HG03439 (cell line): Measurements from ENCODE around the gene POMT2.
"Not testable (repeated sequence)": the region's sequence is repeated elsewhere in the genome, so short reads cannot be mapped to it uniquely, and the experiment has no call there.

Source experiments
- ATAC-seq: cut with Tn5 transposase; IDR thresholded peaks from one replicate; pipeline ENCODE4 v1.9.1; 2021; ENCODE audit warnings: mild to moderate bottlenecking, moderate library complexity; ENCODE audit not compliant: unreplicated experiment

POMT2 gene

DNA sequence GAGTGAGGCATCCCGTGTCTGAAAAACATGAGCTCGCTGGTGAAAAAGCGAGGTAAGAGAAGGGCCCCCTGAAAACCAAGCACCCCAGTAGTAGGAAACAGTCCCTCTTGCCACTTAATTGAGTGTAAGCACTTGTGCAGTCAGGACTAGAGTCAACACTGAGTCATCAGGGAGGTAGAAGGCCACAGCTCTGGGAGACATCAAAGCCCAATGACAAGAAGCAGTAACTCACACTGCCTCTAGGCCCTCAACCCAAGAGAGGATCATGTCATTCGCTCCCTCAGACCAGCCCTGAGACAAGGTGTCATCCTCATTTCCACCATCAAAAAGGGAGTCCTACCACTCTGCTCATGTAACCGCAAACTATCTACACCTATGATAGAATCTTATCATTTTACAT lies 17.8 kb downstream of the POMT2 start:
- no peak for ATAC-seq

DNA sequence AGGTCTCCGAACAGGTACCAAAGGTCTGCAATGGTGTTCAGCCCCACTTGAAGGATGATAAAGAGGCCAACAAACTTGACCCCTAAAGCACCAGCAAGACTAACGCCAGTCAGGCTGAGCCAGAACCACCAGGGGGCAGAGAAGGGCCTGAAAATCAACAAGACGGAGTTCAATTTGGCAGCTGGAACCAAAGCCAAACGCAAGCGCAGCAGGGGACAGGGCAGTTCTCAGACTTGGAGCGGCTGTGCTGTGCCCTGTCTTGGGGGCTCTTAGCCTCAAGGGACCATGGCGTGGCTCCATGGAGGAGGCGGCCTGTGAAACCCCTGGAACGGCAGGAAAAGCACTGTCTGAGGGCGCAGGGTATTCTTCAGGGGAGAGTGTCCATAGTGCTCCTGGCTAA lies 19.6 kb downstream of the POMT2 start:
- ATAC-seq = peak; percentile 54

DNA sequence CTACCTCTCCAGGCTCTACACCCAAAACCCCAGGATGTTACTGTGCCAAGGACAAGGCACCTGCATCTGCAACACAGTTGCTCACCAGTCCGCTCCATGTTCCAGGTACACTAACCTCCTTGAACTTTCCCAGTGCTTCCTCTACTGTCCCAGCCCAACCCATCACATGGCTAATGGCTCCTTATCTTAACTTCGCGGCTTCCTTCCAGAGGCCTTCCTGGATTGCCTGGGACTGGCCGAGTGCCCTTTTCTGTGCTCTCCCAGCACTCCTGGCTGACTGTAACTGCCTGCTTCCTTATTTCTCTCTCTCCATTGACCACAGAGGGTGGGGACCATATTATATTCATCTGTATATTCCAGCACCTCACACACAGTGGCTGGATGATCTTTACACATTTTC lies 20.9 kb downstream of the POMT2 start:
- no peak for ATAC-seq

DNA sequence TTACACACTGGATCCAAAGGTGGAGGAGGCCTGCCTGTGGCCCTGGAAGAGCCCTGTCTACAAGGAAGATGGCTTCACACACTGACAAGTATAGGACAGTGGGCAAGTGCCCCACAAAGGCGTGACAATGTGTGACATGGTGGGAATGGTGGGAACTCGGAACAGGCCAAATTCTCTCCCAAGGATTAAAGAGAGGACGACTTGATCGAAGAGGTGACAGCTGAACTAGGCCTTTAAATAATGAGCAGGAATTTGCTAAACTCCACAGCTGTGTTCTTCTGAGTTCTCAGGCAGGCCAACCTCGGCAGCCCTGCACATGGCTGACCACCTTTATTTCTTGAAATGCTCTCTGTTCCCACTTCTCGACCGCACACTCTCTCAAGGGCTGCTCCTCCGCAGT lies 23.8 kb downstream of the POMT2 start:
- no peak for ATAC-seq

DNA sequence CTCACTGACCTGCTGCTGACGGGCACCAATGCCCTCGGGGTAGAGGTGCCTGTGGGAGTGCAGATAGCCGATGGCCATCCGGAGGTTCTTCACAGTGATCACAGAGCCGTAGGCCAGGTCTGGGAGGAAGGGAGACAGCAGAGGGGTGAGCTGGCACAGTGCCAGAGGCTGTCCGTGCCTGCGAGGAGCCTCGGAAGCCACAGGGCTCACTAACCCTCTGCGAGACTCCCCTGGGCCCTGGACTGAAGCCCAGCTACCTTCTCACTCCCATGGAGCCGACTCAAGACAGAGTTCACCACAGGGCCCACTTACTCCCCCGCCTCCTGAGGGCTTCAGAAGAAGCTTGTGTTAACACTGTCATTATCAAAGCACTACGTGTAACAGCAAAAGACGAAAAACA lies 24.5 kb downstream of the POMT2 start:
- no peak for ATAC-seq

DNA sequence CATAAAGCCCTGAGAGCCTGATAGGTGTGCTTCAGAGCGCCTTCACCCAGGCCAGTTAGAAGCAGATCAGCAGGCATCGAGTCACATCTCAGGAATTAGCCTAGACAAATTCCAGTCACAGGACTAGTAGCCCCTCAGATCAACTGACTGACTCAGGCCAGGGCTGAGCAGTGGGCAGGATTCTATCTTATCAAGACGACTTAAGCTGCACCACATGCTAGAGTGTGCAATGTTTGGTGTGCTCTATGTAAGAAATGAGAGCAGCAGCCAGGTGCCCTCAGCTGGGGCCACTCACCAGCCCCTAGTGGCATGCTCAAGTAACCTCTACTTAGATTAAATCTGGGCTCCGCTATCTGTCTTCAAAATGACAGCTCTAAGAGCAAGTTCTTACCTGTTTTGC lies 30.0 kb downstream of the POMT2 start:
- ATAC-seq = no peak

DNA sequence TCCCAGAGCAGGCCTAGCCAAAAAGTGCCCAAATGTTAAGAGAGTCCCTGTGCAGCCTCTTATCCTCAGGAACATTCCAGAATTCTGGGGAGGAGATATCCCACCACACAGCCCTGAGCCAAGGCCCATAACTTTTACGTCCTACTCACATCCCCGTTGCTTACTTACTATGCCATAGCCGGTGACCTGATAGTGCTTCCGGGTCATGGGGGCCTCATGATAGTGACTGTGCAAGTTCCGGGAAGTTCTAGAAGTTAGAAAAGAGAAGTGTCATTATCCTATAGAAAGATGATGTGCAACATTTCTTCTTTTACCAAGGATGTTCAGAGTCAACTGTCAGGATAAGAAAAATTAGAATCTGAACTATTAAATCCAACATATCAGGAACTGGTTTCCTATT lies 34.1 kb downstream of the POMT2 start:
- ATAC-seq = no peak

DNA sequence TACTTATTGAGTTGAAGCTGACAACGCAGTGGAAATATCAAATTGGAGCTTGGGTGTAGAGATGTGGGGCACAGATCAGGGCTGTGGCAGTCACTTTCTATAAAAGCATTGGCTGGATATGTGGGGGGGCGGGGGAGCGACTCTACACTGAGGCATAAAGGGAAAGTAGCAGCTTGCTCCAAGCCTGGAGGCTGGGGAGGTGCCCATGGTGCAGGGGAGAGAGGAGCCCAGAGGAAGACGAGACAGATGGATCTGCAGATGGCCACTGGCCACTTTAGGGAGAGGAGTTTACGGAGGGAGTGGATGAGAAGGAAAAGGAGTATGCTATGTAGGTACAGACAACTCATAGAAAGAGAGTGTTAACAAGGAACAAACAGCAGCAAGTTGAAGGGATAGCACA lies 36.2 kb downstream of the POMT2 start:
- no peak for ATAC-seq

DNA sequence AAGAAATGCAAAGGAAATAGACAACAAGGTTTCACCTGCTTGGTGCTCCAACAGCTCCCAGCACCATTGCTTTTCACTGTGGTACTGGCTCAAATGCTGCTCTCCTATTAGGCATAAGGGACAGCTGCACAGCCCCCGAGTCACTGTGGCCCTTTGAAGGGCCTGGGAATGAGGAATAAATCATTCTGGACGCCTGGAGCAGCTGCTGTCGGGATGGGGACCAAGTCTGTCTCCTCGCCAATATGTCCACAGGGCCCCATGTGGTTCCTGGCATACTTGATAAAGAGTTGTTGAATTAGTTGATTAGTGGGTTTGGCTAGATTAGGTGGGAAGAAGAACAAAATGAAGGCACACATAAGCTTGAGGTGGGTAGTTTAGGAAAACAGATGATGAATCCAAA lies 36.6 kb downstream of the POMT2 start:
- ATAC-seq = no peak

DNA sequence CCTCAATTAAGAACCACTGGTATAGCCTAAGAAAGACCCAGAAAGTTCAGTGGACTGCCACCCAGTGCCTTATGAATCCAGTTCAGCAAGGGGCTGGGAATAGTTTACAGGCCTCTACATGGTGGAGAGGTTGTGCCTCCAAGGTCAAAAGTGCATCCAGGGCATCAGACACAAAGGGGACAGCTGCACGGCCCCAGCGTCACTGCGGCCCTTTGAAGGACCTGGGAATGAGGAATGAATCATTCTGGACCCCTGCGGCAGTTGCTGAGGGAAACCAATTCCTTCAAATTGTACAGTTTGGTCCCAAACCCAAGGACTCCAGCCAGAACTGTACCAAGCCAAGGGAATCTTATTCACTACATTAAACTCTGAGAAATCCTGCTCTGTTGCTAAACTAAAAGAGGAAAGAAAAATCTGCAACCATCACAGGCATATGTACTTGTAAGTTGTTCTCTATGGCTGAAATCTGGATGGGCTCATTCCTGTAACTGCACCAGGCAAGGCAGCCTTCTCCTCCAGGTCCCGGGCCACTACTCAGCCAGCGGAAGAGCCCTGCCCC lies 38.8 kb downstream of the POMT2 start:
- ATAC-seq = no peak

DNA sequence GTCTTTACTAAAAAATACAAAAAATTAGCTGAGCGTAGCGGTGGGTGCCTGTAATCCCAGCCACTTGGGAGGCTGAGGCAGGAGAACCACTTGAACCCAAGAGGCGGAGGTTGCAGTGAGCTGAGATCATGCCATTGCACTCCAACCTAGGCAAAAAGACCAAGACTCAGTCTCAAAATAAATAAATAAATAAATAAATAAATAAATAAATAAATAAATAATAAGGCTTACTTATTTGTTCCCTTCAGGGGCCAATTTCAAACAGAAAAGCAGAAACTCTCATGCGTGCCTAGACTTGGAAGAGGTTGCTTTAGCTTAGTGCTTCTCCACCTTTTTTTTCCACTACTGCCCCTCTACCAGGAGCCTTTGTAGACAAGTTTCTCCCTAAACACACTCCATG lies 39.8 kb downstream of the POMT2 start:
- ATAC-seq = not testable (repeated sequence)

DNA sequence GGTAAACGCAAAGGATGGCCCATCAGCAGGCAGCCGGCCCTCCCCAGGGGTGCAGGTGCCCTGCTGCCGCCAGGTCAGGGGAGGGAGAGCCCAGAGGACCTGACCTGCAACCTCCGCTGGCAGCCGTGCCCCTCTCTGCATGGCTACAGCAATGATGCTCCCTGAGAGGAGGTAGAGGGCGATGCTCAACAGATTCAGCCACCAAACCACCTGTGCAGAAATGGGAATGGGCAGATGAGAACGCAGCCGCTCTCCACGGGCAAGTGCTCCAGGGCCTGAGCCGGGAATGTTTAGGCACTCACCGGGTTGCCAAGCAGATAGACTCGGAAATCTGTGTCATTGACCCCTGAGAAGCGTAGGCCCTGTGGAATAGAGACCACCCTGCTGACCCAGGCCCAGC lies 41.0 kb downstream of the POMT2 start:
- ATAC-seq = no peak

DNA sequence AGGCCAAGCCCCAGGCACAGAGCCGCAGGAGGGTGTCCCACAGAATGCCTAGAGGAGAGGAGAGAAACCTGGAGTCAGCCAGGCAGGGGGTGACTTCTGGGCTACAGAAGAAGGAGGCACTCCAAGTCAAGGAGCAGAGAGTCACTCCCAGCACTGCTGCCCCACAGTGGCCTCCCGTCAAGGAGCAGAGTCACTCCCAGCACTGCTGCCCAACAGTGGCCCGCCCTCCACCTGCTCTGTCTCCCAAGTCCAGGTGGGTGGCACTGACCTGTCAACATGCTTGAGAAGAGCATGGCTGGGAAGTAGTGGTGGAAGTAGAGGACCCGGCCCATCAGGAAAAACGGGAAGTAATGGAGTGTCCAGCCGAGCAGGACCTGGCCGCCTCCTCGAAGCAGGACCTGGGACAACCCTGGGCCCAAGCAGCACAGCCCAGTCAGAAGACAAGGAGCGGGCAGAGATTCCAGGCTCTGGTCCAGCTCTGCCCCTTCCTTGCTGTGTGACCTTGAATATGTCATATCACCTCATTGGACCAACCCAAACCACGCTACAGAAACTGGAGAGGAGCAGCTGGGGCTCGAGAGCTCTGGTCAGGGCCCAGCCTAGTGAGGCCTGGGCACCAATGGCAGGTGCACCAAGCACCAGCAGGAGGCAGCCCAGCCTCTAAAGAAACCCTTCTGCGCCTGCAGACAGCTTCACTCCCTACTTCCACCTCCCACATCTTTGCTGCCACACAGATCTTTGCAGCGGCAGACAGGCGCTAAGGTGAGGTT lies 42.0 kb downstream of the POMT2 start:
- ATAC-seq = no peak

DNA sequence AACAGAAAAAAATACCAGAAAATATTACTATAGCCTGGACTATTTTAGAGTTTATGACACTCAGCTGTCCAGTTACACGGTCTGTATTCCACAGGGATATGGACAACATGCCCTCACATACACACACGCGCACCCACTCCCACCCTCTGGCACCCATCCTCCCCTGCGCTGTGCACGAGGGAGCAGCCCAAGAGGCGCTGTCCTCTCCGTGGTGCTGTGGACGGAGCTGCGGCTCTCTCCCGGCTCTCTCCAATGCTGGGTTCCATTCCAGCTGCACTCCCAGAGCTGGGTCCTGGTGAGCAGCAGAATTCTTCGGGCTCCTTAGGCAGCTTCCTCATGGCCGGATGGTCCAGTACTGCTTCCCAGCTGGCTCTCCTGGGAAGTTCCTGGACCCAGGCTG lies 43.7 kb downstream of the POMT2 start:
- ATAC-seq = no peak

DNA sequence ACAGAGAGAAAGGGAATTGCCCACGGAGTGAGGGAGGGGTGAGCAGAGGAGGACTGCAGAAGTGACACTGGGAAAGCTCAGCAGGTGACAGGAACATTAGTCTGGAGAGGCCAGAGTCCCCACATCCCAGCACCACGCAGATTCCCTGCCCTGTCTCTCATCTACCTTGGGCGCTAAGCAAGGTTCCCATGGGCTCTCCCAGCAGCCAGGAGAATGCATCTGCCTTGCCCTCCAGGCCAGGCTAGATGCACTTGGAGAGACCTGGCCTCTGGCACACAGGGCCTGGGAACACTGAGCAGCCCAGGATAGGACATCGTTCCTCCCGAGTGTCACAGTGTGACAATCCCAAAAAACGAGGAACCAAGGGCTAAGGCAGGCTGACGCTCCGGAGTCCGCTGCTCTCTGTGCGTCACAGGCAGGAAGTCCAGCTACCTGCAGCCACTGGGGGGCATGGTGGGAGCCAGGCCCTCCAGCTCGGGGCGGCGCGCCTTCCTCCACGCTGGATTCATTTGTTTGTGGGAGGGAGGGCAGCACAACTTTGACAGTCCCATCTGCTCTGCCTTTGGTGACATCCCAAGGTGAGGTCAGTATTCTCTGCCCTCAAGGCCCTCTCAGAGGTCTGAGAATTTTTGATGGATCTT lies 44.3 kb downstream of the POMT2 start:
- no peak for ATAC-seq

DNA sequence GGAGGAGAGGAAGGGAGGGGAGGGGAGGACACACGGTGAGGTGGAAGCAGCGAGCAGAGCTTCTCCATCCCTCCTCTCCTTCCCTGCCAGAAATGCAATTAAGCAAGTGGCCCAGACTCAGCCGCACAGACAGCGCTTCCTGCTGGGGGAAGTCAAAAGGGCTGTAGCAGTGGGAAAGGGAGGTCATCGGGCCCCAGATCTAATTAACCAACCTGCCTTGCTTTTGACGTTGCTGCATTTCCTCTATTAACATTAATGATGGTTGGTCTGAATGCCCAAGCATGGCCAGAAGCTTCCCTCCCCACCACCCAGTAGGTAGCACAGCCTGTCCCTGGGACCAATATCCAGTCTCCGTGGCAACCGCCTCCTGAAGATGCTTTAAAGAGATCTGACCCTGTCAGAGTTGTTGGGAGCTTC lies 45.1 kb downstream of the POMT2 start:
- ATAC-seq = no peak

DNA sequence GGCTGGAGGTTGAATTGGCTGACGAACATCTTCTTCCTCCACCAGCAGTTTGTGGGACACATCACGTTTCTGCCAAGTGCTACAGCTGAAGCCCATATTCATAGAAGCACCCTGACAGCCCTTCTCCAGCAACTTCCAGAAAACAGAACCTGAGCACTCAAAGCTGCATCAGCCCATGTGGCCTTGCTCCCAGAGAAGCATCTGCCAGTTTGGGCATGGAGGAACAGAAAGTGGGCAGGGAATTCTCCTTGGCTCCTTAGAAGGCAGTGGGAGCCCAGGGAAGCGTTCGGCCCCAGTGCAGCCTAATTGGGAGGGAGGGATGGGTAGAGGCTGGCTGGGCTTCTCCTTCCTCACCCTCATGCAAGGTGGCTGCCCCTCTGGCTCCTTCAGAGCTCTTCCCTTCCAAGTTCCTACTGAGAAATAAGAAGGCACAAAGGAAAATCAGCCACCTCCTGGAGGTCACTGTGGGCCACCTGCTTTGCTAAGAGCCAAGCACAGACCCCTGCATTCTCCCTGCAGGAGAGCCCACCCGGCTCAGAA lies 45.6 kb downstream of the POMT2 start:
- ATAC-seq = no peak

DNA sequence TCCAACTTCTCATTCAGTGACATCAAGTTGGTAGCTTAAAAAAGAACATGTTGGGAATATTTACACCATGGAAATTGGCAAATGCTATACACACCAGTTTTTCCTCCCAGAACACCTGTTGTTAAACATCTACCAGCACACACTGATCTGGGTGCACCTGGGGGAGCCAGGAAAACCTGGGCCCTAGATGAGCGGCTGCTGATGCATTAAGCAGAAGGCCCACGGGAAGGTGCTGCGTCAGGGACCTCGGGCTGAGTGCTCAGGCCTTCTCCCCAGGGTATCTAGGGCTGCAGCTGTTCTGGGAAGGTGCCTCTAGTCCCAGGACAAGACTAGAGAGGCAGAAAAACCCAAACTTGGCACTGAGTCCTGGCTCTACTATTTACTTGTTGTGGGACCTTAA lies 46.9 kb downstream of the POMT2 start:
- no peak for ATAC-seq

DNA sequence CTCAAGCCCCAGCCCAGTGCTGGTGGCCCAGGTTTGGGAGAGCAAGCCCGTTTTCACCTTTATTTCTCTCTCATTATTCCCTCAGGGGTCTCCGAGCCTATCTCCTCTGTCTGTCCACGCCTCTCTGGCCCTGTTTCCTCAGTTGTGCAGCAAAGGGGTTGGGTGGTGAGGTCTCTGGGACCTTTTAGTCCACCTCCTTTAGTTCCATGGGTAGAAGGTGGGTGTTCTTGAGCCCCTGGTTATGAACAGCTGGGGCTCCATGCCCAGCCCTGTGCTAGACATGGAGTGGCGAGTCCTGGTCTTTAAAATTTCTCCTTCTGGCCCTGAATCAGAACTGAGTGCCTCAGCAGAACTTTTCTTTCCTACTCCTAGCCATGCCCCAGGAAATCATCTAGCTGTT lies 48.4 kb downstream of the POMT2 start:
- ATAC-seq = no peak

DNA sequence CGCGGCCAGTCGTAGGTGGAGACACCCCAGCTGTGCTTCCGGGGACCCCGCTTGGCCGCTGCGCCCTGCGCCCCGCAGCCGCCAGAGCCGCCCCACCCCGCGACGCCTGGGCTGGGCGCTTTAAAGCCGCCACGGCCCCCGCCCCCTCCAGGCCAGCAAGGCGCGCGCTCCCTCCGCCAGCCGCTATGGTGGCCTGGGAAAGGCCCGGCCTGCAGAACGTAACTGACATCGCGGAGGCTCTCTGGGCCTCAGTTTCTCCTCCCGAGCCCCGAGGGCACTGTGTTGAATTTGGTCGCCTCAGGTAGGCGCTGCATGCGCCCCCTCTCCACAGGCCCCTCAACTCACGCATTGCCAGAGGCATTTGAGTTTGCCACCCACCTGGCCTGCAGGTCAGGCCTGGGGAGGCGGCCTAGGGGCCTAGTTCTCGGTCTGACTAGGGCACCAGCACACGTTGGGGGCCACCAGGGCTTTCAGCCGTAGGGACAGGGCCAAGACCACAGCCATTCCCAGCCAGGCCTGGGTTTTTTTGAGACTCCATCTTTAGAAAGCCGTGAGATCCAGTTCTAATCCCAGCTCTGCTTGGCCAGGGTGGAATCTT lies 49.5 kb downstream of the POMT2 start, which contains the start of gene NGB:
NGB (minus strand) TSS at position 94 of the 598 bp plus-strand sequence. CDS start 269 bp downstream, outside the sequence.
- no peak for ATAC-seq

DNA sequence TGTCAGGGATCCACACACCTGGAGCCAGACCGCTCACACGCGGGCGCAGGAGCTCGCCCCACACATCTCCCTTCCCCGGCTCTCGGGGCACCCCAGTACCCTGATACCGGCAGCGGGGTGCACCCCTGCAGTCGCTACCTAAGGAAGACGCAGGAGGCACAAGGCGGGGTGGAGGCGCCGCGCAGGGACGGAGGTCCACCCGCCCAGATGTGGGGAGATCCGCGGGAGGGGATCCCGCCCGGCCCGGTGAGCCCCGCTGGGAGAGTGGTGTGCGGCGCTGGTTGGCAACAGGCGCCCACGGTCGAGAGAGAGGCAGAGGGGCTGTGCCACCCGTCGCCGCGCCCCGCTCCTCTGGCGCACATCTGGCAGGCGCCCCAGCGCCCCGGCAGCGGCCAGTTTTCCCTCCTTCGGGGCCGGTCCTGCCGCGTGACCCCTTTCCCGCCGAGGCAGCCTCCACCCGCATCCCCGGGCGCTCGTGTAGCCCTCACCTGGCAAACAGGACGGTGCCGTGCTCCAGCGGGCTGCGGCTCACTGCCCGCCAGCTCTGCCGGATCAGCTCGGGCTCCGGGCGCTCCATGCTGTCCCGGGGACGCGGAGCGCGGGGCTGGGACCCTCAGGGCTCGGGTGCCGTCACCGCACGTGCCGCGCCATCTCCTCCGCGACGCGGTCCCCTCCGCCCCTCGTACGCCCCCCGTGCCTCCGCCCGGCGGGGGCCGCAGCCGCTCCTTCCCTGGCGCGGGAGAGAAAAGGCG lies 50.1 kb downstream of the POMT2 start:
- no peak for ATAC-seq
